IMR-90 (cell line): ENCODE data around the gene ATPAF2. TPM values are rescaled to one million over a fixed set of nuclear protein-coding genes. Genes with fewer than 3 reads are reported as not detected.

ENCODE experiments used
- ATAC-seq: fragments of 200-7000 bp; cut with Tn5 transposase; 2 replicates; pipeline ENCODE4 v1.9.1; 2020; ENCODE audit warnings: low read depth, mild to moderate bottlenecking, moderate library complexity
- BruUV-seq: library from RNA; stranded (reverse); fragments of 400-500 nt; replicated peaks from 2 replicates; lab custom pipeline; 2021; lab: Mats Ljungman, UMichigan
- CTCF ChIA-PET: fragments of 300-600 bp; formaldehyde crosslinking; extraction: SDS; loops from one replicate; lab custom pipeline; 2021; ENCODE audit warnings: antibody characterized with exemption; lab: Yijun Ruan, JAX
- POLR2A ChIA-PET: fragments of 300-600 bp; sonication (Branson Sonifier 250); formaldehyde crosslinking; loops from one replicate; lab custom pipeline; 2022; ENCODE audit warnings: antibody characterized with exemption; ENCODE audit not compliant: unreplicated experiment; lab: Charles Lee
- DNase-seq: peaks from one replicate; pipeline ENCODE4 v3.0.0; 2013
- H2AFZ ChIP-seq: replicated peaks from 2 replicates; pipeline ENCODE3; 2013; ENCODE audit warnings: low read length, mild to moderate bottlenecking; ENCODE audit not compliant: poor library complexity
- H2AK5ac ChIP-seq: 2 replicates; pipeline ENCODE4 v1.6.1; 2013; ENCODE audit warnings: low read depth, low read length, inconsistent platforms
- H2AK9ac ChIP-seq: replicated peaks from 2 replicates; pipeline ENCODE3; 2013; ENCODE audit warnings: mild to moderate bottlenecking, low read depth, low read length, moderate library complexity; ENCODE audit not compliant: poor library complexity
- H2BK120ac ChIP-seq: 2 replicates; pipeline ENCODE4 v1.6.1; 2013; ENCODE audit warnings: low read depth, low read length, inconsistent platforms
- H2BK15ac ChIP-seq: 3 replicates; pipeline ENCODE4 v1.6.1; 2013; ENCODE audit warnings: low read depth, low read length, inconsistent platforms
- H2BK20ac ChIP-seq: 2 replicates; pipeline ENCODE4 v1.6.1; 2013; ENCODE audit warnings: low read depth, mild to moderate bottlenecking, inconsistent platforms, low read length, moderate library complexity
- H2BK5ac ChIP-seq: 2 replicates; pipeline ENCODE4 v1.6.1; 2013; ENCODE audit warnings: mild to moderate bottlenecking, low read depth, low read length, inconsistent platforms; ENCODE audit not compliant: poor library complexity, severe bottlenecking
- H3K14ac ChIP-seq: replicated peaks from 2 replicates; pipeline ENCODE4 v1.6.1; 2013; ENCODE audit warnings: low read depth, low read length, inconsistent platforms
- H3K18ac ChIP-seq: 2 replicates; pipeline ENCODE4 v1.6.1; 2013; ENCODE audit warnings: low read depth, low read length, control low read depth
- H3K23ac ChIP-seq: 2 replicates; pipeline ENCODE4 v1.6.1; 2013; ENCODE audit warnings: low read depth, low read length, inconsistent platforms
- H3K27ac ChIP-seq: 2 replicates; pipeline ENCODE4 v1.5.1; 2013; ENCODE audit warnings: mild to moderate bottlenecking, control low read depth, low read length; ENCODE audit not compliant: insufficient read depth
- H3K27me3 ChIP-seq: 2 replicates; pipeline ENCODE4 v1.6.1; 2013; ENCODE audit warnings: low read length; ENCODE audit not compliant: control insufficient read depth, insufficient read depth
- H3K36me3 ChIP-seq: 2 replicates; pipeline ENCODE4 v1.6.1; 2013; ENCODE audit warnings: low read length, mixed read lengths; ENCODE audit not compliant: control insufficient read depth, insufficient read depth
- H3K4ac ChIP-seq: 2 replicates; pipeline ENCODE4 v1.6.1; 2013; ENCODE audit warnings: low read depth, low read length, inconsistent platforms
- H3K4me1 ChIP-seq: 2 replicates; pipeline ENCODE4 v1.6.1; 2013; ENCODE audit warnings: low read length, mixed read lengths; ENCODE audit not compliant: control insufficient read depth, insufficient read depth
- H3K4me2 ChIP-seq: 2 replicates; pipeline ENCODE4 v1.6.1; 2013; ENCODE audit warnings: low read depth, mild to moderate bottlenecking, control low read depth, low read length, moderate library complexity
- H3K4me3 ChIP-seq: 2 replicates; pipeline ENCODE4 v1.5.1; 2013; ENCODE audit warnings: low read depth, mild to moderate bottlenecking, control low read depth, low read length, moderate library complexity; ENCODE audit not compliant: insufficient read depth
- H3K56ac ChIP-seq: 2 replicates; pipeline ENCODE4 v1.6.1; 2013; ENCODE audit warnings: low read length, inconsistent platforms; ENCODE audit not compliant: insufficient read depth; ENCODE audit errors: extremely low read depth
- H3K79me1 ChIP-seq, 2 experiments: 2 replicates each; pipeline ENCODE4 v1.6.1; 2013; ENCODE audit warnings: low read length in 2 of 2, inconsistent platforms in 1 of 2, low read depth in 1 of 2
- H3K9ac ChIP-seq: 2 replicates; pipeline ENCODE4 v1.6.1; 2013; ENCODE audit warnings: low read depth, low read length, control low read depth
- H3K9me1 ChIP-seq: 2 replicates; pipeline ENCODE4 v1.6.1; 2013; ENCODE audit warnings: low read length, inconsistent platforms; ENCODE audit not compliant: insufficient read depth
- H3K9me3 ChIP-seq: 2 replicates; pipeline ENCODE4 v1.6.1; 2013; ENCODE audit warnings: low read length; ENCODE audit not compliant: control insufficient read depth, insufficient read depth
- H4K20me1 ChIP-seq: 2 replicates; pipeline ENCODE4 v1.6.1; 2013; ENCODE audit warnings: low read length, inconsistent platforms; ENCODE audit not compliant: insufficient read depth
- H4K5ac ChIP-seq: 2 replicates; pipeline ENCODE4 v1.6.1; 2013; ENCODE audit warnings: mild to moderate bottlenecking, low read depth, low read length, control low read depth
- H4K8ac ChIP-seq, 2 experiments: 2 replicates each; pipeline ENCODE4 v1.6.1; 2013; ENCODE audit warnings: low read depth in 2 of 2, low read length in 2 of 2, control low read depth in 1 of 2, inconsistent platforms in 1 of 2
- H4K91ac ChIP-seq: 2 replicates; pipeline ENCODE4 v1.6.1; 2013; ENCODE audit warnings: low read depth, low read length, inconsistent platforms; ENCODE audit not compliant: insufficient read depth
- BHLHE40 ChIP-seq: fragments of 150-350 bp; IDR thresholded peaks from 2 replicates; pipeline ENCODE4 v1.6.1; 2016; ENCODE audit warnings: mild to moderate bottlenecking, low read depth, low read length
- CHD1 ChIP-seq: IDR thresholded peaks from 2 replicates; pipeline ENCODE4 v1.6.1; 2012; ENCODE audit warnings: low read depth, low read length, improper control_type of control experiment
- FOS ChIP-seq: fragments of 150-350 bp; IDR thresholded peaks from 2 replicates; pipeline ENCODE4 v1.6.1; 2016; ENCODE audit warnings: low read depth, low read length
- MAFK ChIP-seq: IDR thresholded peaks from 2 replicates; pipeline ENCODE4 v1.6.1; 2012; ENCODE audit warnings: low read depth, low read length, improper control_type of control experiment
- MAZ ChIP-seq: IDR thresholded peaks from 2 replicates; pipeline ENCODE4 v1.6.1; 2012; ENCODE audit warnings: low read depth, mild to moderate bottlenecking, low read length, improper control_type of control experiment, moderate library complexity, borderline replicate concordance
- NFE2L2 ChIP-seq: fragments of 150-350 bp; IDR thresholded peaks from 2 replicates; pipeline ENCODE4 v1.6.1; 2016; ENCODE audit warnings: low read depth, mild to moderate bottlenecking, low read length
- POLR2A ChIP-seq: IDR thresholded peaks from 2 replicates; pipeline ENCODE4 v1.6.1; 2012; ENCODE audit warnings: mild to moderate bottlenecking, low read depth, low read length
- WGBS, 2 experiments: methylation state at CpG; one replicate each; pipeline versions ENCODE4 v1.1.5 to v1.1.7; 2013; ENCODE audit warnings: missing lambda C conversion rate in 2 of 2; ENCODE audit not compliant: insufficient read length in 1 of 2; ENCODE audit errors: extremely low coverage in 2 of 2; 5-methylcytosine and 5-hydroxymethylcytosine counted together
- dilution Hi-C: fragments of 300-500 bp; cut with HindIII; formaldehyde crosslinking; loops from one replicate; pipeline ENCODE4 v1.14.3; 2018; ENCODE audit warnings: low sequenced_read_pairs; ENCODE audit not compliant: unreplicated experiment
- in situ Hi-C: fragments of 300-500 bp; cut with MboI; formaldehyde crosslinking; loops from 3 replicates; pipeline ENCODE4 v1.14.3; 2019; ENCODE audit warnings: low sequenced_read_pairs, inconsistent platforms, mixed read lengths
- intact Hi-C: fragments of 100-400 bp; cut with micrococcal nuclease; formaldehyde crosslinking; loops from 2 replicates; pipeline ENCODE4 v1.10.0; 2022
- polyA plus RNA-seq, 3 experiments: library from polyadenylated mRNA; depleted of rRNA; stranded (reverse); fragments of >200 nt; gene quantifications; 2 replicates each; pipeline ENCODE4 v1.2.3, GENCODE V29; 2012; ENCODE audit warnings: low replicate concordance in 1 of 3
- total RNA-seq: library from RNA; depleted of rRNA; stranded (reverse); fragments of >200 nt; gene quantifications from 2 replicates; pipeline ENCODE4 v1.2.3, GENCODE V29; 2012
- TF ChIP-seq, protein P1 (sequence below): conservative IDR thresholded peaks from 2 replicates; pipeline ENCODE4 v1.5.1; 2012; ENCODE audit warnings: mild to moderate bottlenecking, low read depth, low read length, improper control_type of control experiment
- TF ChIP-seq, protein P2 (sequence below): fragments of 150-350 bp; IDR thresholded peaks from 2 replicates; pipeline ENCODE4 v1.6.1; 2017; ENCODE audit warnings: mild to moderate bottlenecking, antibody characterized with exemption, low read length, low read depth

ATPAF2 gene
- total and polyA plus RNA-seq, 2 of the 4 experiments (the other 2 are of a cell fraction), result 19.5 to 27.6 TPM

DNA sequence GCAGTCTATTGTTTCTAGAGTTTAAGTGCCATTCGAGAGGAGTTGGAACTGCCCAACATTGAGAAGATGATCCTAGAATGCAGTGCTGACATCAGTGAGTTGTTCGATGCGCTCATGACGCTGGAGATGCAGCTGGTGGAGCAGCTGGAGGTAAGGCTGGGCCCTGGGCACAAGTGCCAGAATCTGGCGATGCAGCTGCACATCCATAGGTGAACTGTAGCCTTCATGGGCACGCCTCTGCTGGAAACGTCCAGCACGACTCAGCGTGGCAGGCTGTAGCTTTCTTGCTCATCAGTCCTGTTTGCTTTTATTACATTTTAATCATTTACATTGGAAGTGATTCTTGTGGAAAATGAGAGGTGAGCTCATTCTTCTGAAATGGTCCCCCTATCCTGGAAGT lies 34.6 kb downstream of the ATPAF2 start:
- H2BK5ac ChIP-seq, result no peak overlapping the region
- POLR2A ChIA-PET, result no interaction called here
- dilution Hi-C loops (no loop called here), intact Hi-C loops (no loop called here), in situ Hi-C loops (no loop called here)
- BruUV-seq, result no TSS peak
- H2AK5ac ChIP-seq, result no peak overlapping the region
- no peaks in the 10 kb centered on the region; a peak in 1 of 4 replicates for H3K79me1 ChIP-seq
- no peak overlapping the region for H2AK9ac ChIP-seq
- ATAC-seq (no peak), DNase-seq (peak; percentile 52)
- H3K14ac ChIP-seq, result no peak overlapping the region; the same call in 1 of the 2 replicates
- no peaks in the 10 kb centered on the region for H3K27me3 ChIP-seq
- no peak overlapping the region for H3K56ac ChIP-seq
- peaks cover 10% of the 10 kb centered on the region for H3K4me1 ChIP-seq
- WGBS, 2 experiments, result 95% methylated on average over 3 of the region's 9 CpGs; no CpG with 5 or more reads in 1 of the 2 experiments
- H2AFZ ChIP-seq, result no peak overlapping the region
- no peak overlapping the region for H2BK20ac ChIP-seq
- no peak overlapping the region for H3K27ac ChIP-seq
- H3K4ac ChIP-seq, result no peak overlapping the region
- H3K4me3 ChIP-seq, result no peak overlapping the region
- H3K36me3 ChIP-seq, result no peaks in the 10 kb centered on the region; the same call in 1 of the 2 replicates
- H3K23ac ChIP-seq, result no peak overlapping the region
- no peak overlapping the region for H2BK120ac ChIP-seq
- no peaks in the 10 kb centered on the region for H3K9me3 ChIP-seq
- H3K9me1 ChIP-seq, result peaks cover 29% of the 10 kb centered on the region
- no peak overlapping the region for H3K4me2 ChIP-seq
- TF ChIP-seq, protein P1, sequence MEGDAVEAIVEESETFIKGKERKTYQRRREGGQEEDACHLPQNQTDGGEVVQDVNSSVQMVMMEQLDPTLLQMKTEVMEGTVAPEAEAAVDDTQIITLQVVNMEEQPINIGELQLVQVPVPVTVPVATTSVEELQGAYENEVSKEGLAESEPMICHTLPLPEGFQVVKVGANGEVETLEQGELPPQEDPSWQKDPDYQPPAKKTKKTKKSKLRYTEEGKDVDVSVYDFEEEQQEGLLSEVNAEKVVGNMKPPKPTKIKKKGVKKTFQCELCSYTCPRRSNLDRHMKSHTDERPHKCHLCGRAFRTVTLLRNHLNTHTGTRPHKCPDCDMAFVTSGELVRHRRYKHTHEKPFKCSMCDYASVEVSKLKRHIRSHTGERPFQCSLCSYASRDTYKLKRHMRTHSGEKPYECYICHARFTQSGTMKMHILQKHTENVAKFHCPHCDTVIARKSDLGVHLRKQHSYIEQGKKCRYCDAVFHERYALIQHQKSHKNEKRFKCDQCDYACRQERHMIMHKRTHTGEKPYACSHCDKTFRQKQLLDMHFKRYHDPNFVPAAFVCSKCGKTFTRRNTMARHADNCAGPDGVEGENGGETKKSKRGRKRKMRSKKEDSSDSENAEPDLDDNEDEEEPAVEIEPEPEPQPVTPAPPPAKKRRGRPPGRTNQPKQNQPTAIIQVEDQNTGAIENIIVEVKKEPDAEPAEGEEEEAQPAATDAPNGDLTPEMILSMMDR, result no peak
- no peak for TF ChIP-seq POLR2A
- no peak for TF ChIP-seq FOS
- no peak for TF ChIP-seq MAZ
- TF ChIP-seq CHD1, result no peak
- TF ChIP-seq BHLHE40, result no peak
- TF ChIP-seq, protein P2, sequence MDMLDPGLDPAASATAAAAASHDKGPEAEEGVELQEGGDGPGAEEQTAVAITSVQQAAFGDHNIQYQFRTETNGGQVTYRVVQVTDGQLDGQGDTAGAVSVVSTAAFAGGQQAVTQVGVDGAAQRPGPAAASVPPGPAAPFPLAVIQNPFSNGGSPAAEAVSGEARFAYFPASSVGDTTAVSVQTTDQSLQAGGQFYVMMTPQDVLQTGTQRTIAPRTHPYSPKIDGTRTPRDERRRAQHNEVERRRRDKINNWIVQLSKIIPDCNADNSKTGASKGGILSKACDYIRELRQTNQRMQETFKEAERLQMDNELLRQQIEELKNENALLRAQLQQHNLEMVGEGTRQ, result no peak
- TF ChIP-seq NFE2L2, result no peak
- no peak for TF ChIP-seq MAFK
- no peak overlapping the region for H4K8ac ChIP-seq
- no peaks in the 10 kb centered on the region for H4K20me1 ChIP-seq
- H2BK15ac ChIP-seq, result no peak overlapping the region
- no peak overlapping the region for H4K91ac ChIP-seq
- no peak overlapping the region for H4K5ac ChIP-seq
- no peak overlapping the region for H3K9ac ChIP-seq
- no peak overlapping the region for H3K18ac ChIP-seq
- CTCF ChIA-PET, result interaction anchor here (0.7 to 0.9 kb wide), 2 partner anchors 29 to 111 kb away, joined by 3 to 5 read pairs; no protein-coding TSS in a partner anchor
